HCT116 (cell line): ENCODE data around the gene OR7G2.
"Not testable (repeated sequence)": the region's sequence is repeated elsewhere in the genome, so short reads cannot be mapped to it uniquely, and the experiment has no call there.

Source experiments
- POLR2AphosphoS5 ChIP-seq: IDR thresholded peaks from 2 replicates; pipeline ENCODE4 v1.6.1; 2011; ENCODE audit warnings: mild to moderate bottlenecking, low read depth, low read length, moderate library complexity
- TF ChIP-seq, protein P1 (sequence below), 3 experiments: fragments of 200-600 bp in 1 of 3; sonication (generic) in 1 of 3; IDR thresholded peaks in 2 of 3; conservative IDR thresholded peaks in 1 of 3; 2 replicates each; pipeline ENCODE4 v1.5.1; 2012 to 2017; ENCODE audit warnings: low read depth in 2 of 3, low read length in 2 of 3, antibody characterized with exemption in 1 of 3, borderline replicate concordance in 1 of 3, control low read depth in 1 of 3, mild to moderate bottlenecking in 1 of 3, mixed read lengths in 1 of 3, mixed run types in 1 of 3, moderate library complexity in 1 of 3; ENCODE audit not compliant: insufficient read depth in 1 of 3

DNA sequence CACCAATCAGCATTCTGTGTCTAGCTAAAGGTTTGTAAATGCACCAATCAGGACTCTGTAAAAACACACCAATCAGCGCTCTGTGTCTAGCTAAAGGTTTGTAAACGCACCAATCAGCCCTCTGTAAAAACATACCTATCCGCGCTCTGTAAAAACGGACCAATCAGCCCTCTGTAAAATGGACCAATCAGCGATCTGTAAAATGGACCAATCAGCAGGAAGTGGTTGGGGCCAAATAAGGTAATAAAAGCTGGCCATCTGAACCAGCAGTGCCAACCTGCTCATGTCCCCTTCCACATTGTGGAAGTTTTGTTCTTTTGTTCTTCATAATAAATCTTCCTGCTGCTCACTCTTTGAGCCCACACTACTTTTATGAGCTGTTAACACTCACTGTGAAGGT, 53.6 kb downstream of the OR7G2 start:
- not testable (repeated sequence) for TF ChIP-seq POLR2AphosphoS5
- TF ChIP-seq, protein P1, sequence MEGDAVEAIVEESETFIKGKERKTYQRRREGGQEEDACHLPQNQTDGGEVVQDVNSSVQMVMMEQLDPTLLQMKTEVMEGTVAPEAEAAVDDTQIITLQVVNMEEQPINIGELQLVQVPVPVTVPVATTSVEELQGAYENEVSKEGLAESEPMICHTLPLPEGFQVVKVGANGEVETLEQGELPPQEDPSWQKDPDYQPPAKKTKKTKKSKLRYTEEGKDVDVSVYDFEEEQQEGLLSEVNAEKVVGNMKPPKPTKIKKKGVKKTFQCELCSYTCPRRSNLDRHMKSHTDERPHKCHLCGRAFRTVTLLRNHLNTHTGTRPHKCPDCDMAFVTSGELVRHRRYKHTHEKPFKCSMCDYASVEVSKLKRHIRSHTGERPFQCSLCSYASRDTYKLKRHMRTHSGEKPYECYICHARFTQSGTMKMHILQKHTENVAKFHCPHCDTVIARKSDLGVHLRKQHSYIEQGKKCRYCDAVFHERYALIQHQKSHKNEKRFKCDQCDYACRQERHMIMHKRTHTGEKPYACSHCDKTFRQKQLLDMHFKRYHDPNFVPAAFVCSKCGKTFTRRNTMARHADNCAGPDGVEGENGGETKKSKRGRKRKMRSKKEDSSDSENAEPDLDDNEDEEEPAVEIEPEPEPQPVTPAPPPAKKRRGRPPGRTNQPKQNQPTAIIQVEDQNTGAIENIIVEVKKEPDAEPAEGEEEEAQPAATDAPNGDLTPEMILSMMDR (IDR thresholded peaks at IDR 0.05 in 2 of 3, conservative IDR thresholded peaks at IDR 0.05 in 1 of 3; ENCODE audit: borderline replicate concordance in 1 of 3, insufficient read depth in 1 of 3, low read depth in 2 of 3, low read length in 2 of 3), result not testable (repeated sequence)
